Measurements from ENCODE around the gene MTARC2. TPM values are rescaled to one million over a fixed set of nuclear protein-coding genes. Genes with fewer than 3 reads are reported as not detected.

MTARC2 gene
- total RNA-seq, 3 donors from 2014 or later, result 26.7 to 41.8 (median 35.6) TPM

GRCh38 chr1:220810179-220810653, 62.1 kb downstream of the MTARC2 start:
- Histone ChIP-seq H3K4me1 (ENCODE audit: low read depth) (no peaks in the 10 kb centered on the region), H3K9me3 (no peaks in the 10 kb centered on the region), H3K4me3 (no peak overlapping the region), H3K36me3 (ENCODE audit: low read depth) (no peaks in the 10 kb centered on the region)
- DNase-seq (peak; percentile 66 to 79 (median 74)), ATAC-seq (peak; percentile 91)
- peak; percentile 92 for TF ChIP-seq CTCF (IDR thresholded peaks at IDR 0.05)
- intact Hi-C loops (cut with DNase I, micrococcal nuclease), result loop anchor here in 1 of 2 donors (10.0 kb wide), 1 partner anchor 65 kb away; the partner anchor contains the start of gene HLX

- DNase-seq (no peak), ATAC-seq (no peak)
- Histone ChIP-seq H3K9me3 (no peaks in the 10 kb centered on the region), H3K4me1 (ENCODE audit: low read depth) (no peaks in the 10 kb centered on the region), H3K4me3 (no peak overlapping the region), H3K36me3 (ENCODE audit: low read depth) (no peaks in the 10 kb centered on the region)
- intact Hi-C loops (cut with DNase I, micrococcal nuclease), result loop anchor here in 1 of 2 donors (10.0 kb wide), 1 partner anchor 64 kb away; the partner anchor contains the start of gene HLX
- TF ChIP-seq CTCF (IDR thresholded peaks at IDR 0.05), result no peak
Measured at GRCh38 chr1:220810963-220811362, 62.8 kb downstream of the MTARC2 start.

GRCh38 chr1:220811695-220812094, 63.6 kb downstream of the MTARC2 start:
- intact Hi-C loops (cut with DNase I, micrococcal nuclease), result loop anchor here in 1 of 2 donors (10.0 kb wide), 1 partner anchor 63 kb away; the partner anchor contains the start of gene HLX
- H3K36me3 ChIP-seq (ENCODE audit: low read depth), result no peaks in the 10 kb centered on the region
- no peak for ATAC-seq

GRCh38 chr1:220812308-220812707, 64.2 kb downstream of the MTARC2 start:
- Histone ChIP-seq H3K9me3 (no peaks in the 10 kb centered on the region), H3K4me3 (no peak overlapping the region), H3K36me3 (ENCODE audit: low read depth) (no peaks in the 10 kb centered on the region), H3K4me1 (ENCODE audit: low read depth) (no peaks in the 10 kb centered on the region)
- ATAC-seq (no peak), DNase-seq (no peak)
- no peak for TF ChIP-seq CTCF (IDR thresholded peaks at IDR 0.05)
- intact Hi-C loops (cut with DNase I, micrococcal nuclease), result loop anchor here in 1 of 2 donors (10.0 kb wide), 1 partner anchor 62 kb away; the partner anchor contains the start of gene HLX

More at GRCh38 chr1:220811695-220812094, 63.6 kb downstream of the MTARC2 start:
- H3K4me1 ChIP-seq (ENCODE audit: low read depth), result no peaks in the 10 kb centered on the region
- no peaks in the 10 kb centered on the region for H3K9me3 ChIP-seq
- H3K4me3 ChIP-seq, result no peak overlapping the region
- no peak for TF ChIP-seq CTCF (IDR thresholded peaks at IDR 0.05)
- DNase-seq, result no peak

- H3K9me3 ChIP-seq, result no peaks in the 10 kb centered on the region
- no peaks in the 10 kb centered on the region for H3K4me1 ChIP-seq (ENCODE audit: low read depth)
- H3K36me3 ChIP-seq (ENCODE audit: low read depth), result no peaks in the 10 kb centered on the region
- ATAC-seq (no peak), DNase-seq (no peak)
- H3K4me3 ChIP-seq, result no peak overlapping the region
- TF ChIP-seq CTCF (IDR thresholded peaks at IDR 0.05), result no peak
- intact Hi-C loops (cut with DNase I, micrococcal nuclease), result loop anchor here in 1 of 2 donors (10.0 kb wide), 1 partner anchor 62 kb away; the partner anchor contains the start of gene HLX
Measured at GRCh38 chr1:220813013-220813412, 64.9 kb downstream of the MTARC2 start.
